GM12801 (cell line): ENCODE data around the gene ENO3.

Source experiments
- CTCF ChIP-seq: IDR thresholded peaks from one replicate; pipeline ENCODE4 v1.5.1; 2011; ENCODE audit warnings: control low read depth; ENCODE audit not compliant: insufficient read length; ENCODE audit errors: extremely low read depth

ENO3 gene

GRCh38 chr17:4945944-4946280 is 5.0 kb upstream of the ENO3 start:
- no peak for TF ChIP-seq CTCF

DNA sequence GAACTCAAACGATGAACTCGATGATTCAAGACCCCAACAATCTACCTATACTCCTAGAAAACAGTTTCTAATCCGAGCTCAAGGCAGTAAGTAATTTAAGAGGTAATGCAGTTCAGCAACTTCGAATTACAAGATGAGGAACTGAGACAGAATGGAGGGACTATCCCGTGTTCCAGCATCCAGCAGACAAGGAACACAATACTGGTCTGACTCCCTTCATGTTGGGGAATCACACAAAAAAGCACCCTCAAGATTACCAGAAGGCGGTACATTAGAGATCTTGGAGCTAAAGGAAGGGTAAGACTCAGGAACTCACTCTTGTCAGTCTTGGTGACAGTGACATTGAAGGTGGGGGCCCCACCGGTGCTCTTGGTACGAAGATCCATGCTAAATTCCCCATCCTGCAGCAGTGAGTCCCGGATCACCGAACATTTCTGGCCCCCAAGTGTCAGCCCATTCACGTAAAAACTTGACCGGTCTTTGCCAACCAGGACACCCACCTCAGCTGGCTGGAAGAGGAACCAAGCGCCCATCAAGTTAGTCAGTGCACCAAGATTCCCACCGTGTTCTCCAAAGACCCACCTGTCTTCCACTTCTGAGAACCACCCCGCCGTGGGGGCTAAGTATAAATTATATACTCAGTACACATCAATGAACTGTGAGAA is 4.5 kb upstream of the ENO3 start:
- TF ChIP-seq CTCF: no peak

DNA sequence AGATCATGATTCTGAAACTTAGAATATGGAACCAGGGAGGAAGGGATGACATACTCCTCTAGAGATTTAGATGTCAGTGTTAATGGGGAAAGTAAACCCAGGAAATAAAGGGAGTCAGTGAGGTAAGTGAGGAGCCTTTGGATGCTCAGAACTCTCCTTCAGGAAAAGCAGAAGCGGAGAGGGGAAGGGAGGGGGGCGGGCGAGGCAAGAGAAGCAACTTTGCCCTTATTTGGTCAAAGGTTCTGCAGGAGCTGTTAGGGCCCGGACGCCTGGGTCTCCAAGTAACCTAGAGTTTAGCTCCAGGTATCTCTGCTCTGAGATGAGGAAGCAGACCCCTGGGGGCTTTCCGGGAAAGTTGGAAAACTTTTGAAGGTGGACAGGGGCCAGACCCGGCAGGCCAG is 3.9 kb upstream of the ENO3 start:
- no peak for TF ChIP-seq CTCF

- TF ChIP-seq CTCF: no peak
Observed at GRCh38 chr17:4947411-4948165, 3.3 kb upstream of the ENO3 start.

GRCh38 chr17:4948166-4948930 is 2.6 kb upstream of the ENO3 start, which contains the start of gene PFN1:
Gene PFN1, minus strand, starts transcription at chr17:4948530. Its CDS starts 136 bp downstream, at chr17:4948394.
- no peak for TF ChIP-seq CTCF

GRCh38 chr17:4948931-4949320 is 2.0 kb upstream of the ENO3 start:
- no peak for TF ChIP-seq CTCF

GRCh38 chr17:4949321-4950074 is 1.4 kb upstream of the ENO3 start:
- TF ChIP-seq CTCF: no peak
